Raji (cell line): Measurements from ENCODE around the gene DCBLD1.

Experiments used
- POLR2A ChIP-seq: IDR thresholded peaks from 2 replicates; pipeline ENCODE4 v1.6.1; 2011; ENCODE audit warnings: low read depth, low read length, control low read depth; ENCODE audit not compliant: insufficient read depth

The DCBLD1 gene

GRCh38 chr6:117482240-117483003, at the start of gene DCBLD1:
Gene DCBLD1, plus strand, starts transcription at chr6:117482674. Its CDS starts 108 bp downstream, at chr6:117482782.
- no peak for TF ChIP-seq POLR2A

- no peak for TF ChIP-seq POLR2A
Measured at GRCh38 chr6:117440706-117441525, 41.6 kb upstream of the DCBLD1 start.

- no peak for TF ChIP-seq POLR2A
Measured at GRCh38 chr6:117441824-117442264, 40.6 kb upstream of the DCBLD1 start.

- no peak for TF ChIP-seq POLR2A
Measured at GRCh38 chr6:117444600-117444999, 37.9 kb upstream of the DCBLD1 start.

- TF ChIP-seq POLR2A: no peak
Measured at GRCh38 chr6:117446861-117447260, 35.6 kb upstream of the DCBLD1 start.

DNA sequence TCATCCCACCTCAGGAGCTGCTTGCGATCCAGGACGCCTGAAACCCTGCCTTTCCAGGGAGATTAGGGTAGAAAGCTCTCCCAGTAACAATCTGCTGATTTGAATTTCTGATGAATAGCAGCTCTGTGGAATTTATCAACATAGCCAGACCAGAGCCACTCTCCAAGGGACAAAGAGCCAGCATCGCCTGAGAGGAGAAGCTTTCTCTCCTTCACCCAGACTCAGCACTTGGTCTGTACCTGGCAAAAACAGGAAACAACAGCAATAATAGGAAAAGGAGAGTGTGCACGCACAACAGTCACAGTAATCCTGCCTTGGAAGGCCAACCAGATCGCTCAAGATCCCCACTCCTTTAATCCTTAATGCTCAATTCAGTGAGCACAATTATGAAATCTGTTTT, 34.5 kb upstream of the DCBLD1 start:
- no peak for TF ChIP-seq POLR2A

GRCh38 chr6:117448732-117449485, 33.6 kb upstream of the DCBLD1 start:
- TF ChIP-seq POLR2A: no peak

- no peak for TF ChIP-seq POLR2A
Measured at GRCh38 chr6:117449549-117450439, 32.7 kb upstream of the DCBLD1 start.

DNA sequence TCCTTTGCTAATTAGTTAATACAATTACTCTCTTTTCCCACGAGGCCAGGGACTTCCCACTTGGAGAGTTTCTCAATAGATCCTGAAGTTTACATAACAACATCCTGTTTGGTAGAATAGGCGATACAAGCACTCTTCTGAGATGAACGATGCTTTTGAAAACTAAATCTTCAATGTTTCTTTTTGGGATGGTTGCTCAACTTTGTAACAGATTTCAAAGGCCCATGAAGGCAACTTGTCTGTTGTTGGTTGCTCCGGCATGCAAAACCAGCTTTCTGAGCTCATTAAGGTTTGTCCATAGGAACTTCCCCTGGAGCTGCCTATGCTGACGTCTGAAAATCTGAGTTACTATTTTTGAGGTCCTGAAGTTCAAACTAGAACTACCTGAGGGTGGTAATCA, 30.8 kb upstream of the DCBLD1 start:
- no peak for TF ChIP-seq POLR2A

- no peak for TF ChIP-seq POLR2A
Measured at GRCh38 chr6:117456250-117456649, 26.2 kb upstream of the DCBLD1 start.

- no peak for TF ChIP-seq POLR2A
Measured at GRCh38 chr6:117456998-117457397, 25.5 kb upstream of the DCBLD1 start.

DNA sequence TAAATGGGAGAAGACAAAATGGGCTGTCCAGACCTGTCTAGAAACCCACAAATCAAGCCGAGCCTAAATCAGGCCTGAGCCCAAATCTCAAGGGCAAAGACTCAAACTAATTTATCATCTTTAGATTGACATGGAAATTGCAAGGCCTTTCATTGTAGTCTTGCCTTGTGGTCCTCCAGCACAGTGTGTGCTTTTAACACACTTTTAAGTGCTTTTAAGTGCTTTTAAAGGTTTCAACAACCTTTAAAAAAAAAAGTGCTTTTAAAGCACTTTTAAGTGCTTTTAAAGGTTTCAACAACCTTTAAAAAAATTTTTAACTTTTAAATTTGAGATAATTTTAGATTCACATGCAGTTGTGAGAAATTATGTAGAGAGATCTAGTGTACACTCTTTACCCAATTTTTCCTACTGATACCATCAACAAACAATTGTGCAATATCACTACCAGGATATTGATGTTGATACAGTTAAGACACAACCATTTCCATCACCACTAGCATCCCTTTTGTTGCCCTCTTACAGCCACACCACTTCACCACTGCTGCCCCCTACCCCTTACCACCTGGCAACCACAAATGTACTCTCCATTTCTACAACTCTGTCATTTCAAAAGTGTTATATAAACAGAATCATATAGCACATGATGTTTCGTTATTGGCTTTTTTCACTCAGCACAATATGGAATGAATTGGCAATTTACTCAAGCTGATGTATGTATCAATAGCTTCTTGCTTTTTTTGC, 23.1 kb upstream of the DCBLD1 start:
- no peak for TF ChIP-seq POLR2A

DNA sequence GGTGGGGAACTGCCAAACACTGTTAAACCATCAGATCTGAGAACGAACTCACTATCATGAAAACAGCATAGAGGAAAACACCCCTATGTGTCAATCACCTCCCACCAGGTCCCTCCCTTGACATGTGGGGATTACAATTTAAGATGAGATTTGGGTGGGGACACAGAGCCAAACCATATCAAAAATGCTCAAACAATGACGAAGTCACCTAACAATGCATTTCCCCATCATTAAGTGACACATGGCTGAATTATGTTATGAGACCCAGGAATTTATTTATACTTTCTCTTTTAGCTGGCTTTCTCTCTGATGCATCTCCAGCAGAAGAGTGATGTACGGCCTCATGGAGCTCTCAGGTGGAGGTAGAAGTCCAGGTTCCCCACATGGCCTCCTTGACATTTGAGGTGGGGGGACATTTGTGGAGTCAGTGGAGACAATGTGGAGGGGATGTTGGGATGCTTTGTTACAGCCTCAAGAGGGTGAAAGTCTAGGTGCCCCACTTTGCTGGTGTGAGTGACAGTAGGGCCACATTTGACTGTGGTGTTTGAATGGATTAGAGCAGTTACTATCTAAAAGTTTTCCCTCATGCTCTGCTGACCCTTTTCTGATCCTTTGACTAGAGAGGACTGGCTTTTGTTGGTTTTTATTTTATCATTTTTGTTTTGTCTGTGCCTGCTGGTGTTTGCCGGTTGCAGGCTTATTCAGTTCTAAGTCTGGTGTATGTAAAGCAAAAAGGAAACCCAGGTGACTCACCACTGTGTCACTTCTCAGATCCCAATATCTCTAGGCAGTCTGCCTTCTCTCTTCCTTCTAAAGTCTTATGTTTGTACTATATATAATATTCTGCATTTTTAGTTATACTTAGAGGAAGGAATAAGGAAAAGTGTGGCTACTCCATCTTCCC, 18.5 kb upstream of the DCBLD1 start:
- TF ChIP-seq POLR2A: no peak
